Astrocyte (in vitro differentiated cells and primary cell): Measurements from ENCODE around the gene LHFPL3.

Experiments
- CTCF ChIP-seq: IDR thresholded peaks from 2 replicates; pipeline ENCODE4 v1.5.1; 2011; ENCODE audit warnings: low read depth, mild to moderate bottlenecking, inconsistent platforms, low read length, moderate library complexity; ENCODE audit not compliant: insufficient read depth
- EZH2 ChIP-seq: IDR thresholded peaks from 2 replicates; pipeline ENCODE4 v1.6.1; 2012; ENCODE audit warnings: mild to moderate bottlenecking, low read length, inconsistent platforms; ENCODE audit not compliant: insufficient read depth

GRCh38 chr7:104933521-104933988 is 605.2 kb downstream of the LHFPL3 start:
- TF ChIP-seq CTCF (no peak), EZH2 (no peak)
